ENCODE data around the gene TMEM59L. TPM values are rescaled to one million over a fixed set of nuclear protein-coding genes. Genes with fewer than 3 reads are reported as not detected.

The TMEM59L gene
- total and polyA plus RNA-seq, 4 donors: 0.08 to 0.15 (median 0.08) TPM; not detected in 1

DNA sequence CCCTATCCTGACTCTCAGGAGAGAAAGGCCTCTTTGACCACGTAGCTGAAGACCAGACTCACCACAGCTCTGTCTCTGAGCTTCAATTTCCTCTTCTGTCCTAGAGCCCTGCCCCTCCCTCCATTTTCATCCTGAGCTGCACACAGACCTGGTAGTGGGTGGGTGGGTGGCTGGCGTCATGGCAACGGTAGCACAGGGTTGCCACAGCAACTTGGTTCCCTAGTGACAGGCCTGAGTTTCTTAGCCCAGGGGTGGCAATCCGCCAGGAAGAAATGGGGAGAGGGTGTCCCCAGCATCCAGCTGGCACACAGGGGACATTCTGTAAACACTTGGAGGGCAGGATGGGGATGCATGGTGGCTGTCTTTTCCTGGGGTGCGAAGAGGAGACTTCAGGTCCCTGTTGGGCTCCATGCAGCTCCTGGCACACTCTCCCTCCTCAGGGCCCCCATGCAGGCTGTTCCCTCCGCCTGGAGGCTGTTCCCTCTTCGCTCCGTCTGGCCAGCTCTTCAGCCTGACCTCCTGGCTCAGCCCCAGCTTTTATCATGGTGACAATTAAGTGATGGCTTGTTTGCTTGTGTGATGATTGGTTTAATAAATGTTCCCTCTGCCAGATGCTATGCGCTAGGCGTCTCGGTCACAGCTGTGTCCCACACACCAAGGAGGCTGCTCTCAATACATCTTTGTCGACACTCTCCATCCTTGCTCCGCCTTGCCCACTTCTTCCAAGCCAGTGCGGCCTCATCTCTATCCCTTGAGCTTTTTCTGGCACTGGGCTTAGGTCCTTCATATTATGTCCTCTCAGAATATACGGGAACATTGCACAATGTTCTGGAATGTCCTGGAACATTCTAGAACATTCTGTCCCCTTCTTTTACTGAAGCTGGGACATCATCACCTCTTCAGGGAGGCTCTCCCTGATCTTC lies 16.8 kb downstream of the TMEM59L start:
- TF ChIP-seq, protein P1, sequence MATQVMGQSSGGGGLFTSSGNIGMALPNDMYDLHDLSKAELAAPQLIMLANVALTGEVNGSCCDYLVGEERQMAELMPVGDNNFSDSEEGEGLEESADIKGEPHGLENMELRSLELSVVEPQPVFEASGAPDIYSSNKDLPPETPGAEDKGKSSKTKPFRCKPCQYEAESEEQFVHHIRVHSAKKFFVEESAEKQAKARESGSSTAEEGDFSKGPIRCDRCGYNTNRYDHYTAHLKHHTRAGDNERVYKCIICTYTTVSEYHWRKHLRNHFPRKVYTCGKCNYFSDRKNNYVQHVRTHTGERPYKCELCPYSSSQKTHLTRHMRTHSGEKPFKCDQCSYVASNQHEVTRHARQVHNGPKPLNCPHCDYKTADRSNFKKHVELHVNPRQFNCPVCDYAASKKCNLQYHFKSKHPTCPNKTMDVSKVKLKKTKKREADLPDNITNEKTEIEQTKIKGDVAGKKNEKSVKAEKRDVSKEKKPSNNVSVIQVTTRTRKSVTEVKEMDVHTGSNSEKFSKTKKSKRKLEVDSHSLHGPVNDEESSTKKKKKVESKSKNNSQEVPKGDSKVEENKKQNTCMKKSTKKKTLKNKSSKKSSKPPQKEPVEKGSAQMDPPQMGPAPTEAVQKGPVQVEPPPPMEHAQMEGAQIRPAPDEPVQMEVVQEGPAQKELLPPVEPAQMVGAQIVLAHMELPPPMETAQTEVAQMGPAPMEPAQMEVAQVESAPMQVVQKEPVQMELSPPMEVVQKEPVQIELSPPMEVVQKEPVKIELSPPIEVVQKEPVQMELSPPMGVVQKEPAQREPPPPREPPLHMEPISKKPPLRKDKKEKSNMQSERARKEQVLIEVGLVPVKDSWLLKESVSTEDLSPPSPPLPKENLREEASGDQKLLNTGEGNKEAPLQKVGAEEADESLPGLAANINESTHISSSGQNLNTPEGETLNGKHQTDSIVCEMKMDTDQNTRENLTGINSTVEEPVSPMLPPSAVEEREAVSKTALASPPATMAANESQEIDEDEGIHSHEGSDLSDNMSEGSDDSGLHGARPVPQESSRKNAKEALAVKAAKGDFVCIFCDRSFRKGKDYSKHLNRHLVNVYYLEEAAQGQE (IDR thresholded peaks at IDR 0.05): no peak
- TF ChIP-seq, protein P2, sequence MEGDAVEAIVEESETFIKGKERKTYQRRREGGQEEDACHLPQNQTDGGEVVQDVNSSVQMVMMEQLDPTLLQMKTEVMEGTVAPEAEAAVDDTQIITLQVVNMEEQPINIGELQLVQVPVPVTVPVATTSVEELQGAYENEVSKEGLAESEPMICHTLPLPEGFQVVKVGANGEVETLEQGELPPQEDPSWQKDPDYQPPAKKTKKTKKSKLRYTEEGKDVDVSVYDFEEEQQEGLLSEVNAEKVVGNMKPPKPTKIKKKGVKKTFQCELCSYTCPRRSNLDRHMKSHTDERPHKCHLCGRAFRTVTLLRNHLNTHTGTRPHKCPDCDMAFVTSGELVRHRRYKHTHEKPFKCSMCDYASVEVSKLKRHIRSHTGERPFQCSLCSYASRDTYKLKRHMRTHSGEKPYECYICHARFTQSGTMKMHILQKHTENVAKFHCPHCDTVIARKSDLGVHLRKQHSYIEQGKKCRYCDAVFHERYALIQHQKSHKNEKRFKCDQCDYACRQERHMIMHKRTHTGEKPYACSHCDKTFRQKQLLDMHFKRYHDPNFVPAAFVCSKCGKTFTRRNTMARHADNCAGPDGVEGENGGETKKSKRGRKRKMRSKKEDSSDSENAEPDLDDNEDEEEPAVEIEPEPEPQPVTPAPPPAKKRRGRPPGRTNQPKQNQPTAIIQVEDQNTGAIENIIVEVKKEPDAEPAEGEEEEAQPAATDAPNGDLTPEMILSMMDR (IDR thresholded peaks at IDR 0.05; ENCODE audit: low read depth, low read length, missing input control): no peak
- TF ChIP-seq NR2F2 (IDR thresholded peaks at IDR 0.05) (peak; percentile 57), JUND (IDR thresholded peaks at IDR 0.05) (no peak), YY1 (IDR thresholded peaks at IDR 0.05) (peak; percentile 89), SP1 (IDR thresholded peaks at IDR 0.05) (peak; percentile 73), EGR1 (IDR thresholded peaks at IDR 0.05; ENCODE audit: low read depth in 2 of 2) (no peak)
- TF ChIP-seq, protein P3, sequence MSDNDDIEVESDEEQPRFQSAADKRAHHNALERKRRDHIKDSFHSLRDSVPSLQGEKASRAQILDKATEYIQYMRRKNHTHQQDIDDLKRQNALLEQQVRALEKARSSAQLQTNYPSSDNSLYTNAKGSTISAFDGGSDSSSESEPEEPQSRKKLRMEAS (IDR thresholded peaks at IDR 0.05): no peak
- Histone ChIP-seq H3K4me3 (ENCODE audit: low read depth in 1 of 3, low read length in 3 of 3) (no peak overlapping the region), H3K9me3 (ENCODE audit: control insufficient read depth in 4 of 4, low read length in 3 of 4) (no peaks in the 10 kb centered on the region), H3K27ac (ENCODE audit: low read depth in 1 of 2, low read length in 2 of 2) (no peak overlapping the region), H3K27me3 (ENCODE audit: control insufficient read depth in 4 of 4, insufficient read depth in 4 of 4, low read length in 3 of 4) (no peaks in the 10 kb centered on the region), H3K9ac (ENCODE audit: low read depth in 1 of 2, low read length in 2 of 2) (no peak overlapping the region), H3K36me3 (ENCODE audit: control insufficient read depth in 4 of 4, insufficient read depth in 3 of 4, low read depth in 1 of 4, low read length in 3 of 4) (no peaks in the 10 kb centered on the region), H3K4me1 (ENCODE audit: control insufficient read depth in 4 of 4, insufficient read depth in 4 of 4, low read length in 3 of 4) (no peaks in the 10 kb centered on the region)
- 79% methylated on average over 15 of the region's 15 CpGs for WGBS
- no peak for DNase-seq (ENCODE audit: low spot score)

DNA sequence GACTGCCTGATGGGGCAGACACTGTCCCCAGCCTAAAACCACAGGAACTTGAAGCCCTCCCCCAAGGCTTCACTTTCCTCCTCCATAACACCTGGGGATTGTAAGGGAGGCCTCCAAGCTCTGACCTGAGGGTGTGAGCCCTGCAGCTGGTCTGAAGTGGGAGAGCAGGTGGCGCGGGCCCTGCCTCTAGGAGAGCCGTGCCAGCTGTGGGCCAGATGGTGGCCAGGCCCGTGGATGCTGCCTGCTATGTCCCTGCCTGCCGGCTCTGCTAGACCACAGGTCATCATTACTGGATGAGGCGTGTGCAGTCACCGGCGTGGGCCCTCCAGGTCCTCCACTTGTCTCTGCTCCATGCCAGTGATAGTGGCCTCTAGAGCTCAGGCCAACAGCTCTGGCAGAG lies 20.7 kb downstream of the TMEM59L start:
- H3K36me3 ChIP-seq (ENCODE audit: control insufficient read depth in 4 of 4, insufficient read depth in 3 of 4, low read depth in 1 of 4, low read length in 3 of 4): no peaks in the 10 kb centered on the region
- H3K27ac ChIP-seq (ENCODE audit: low read depth in 1 of 2, low read length in 2 of 2): no peak overlapping the region
- H3K27me3 ChIP-seq (ENCODE audit: control insufficient read depth in 4 of 4, insufficient read depth in 4 of 4, low read length in 3 of 4): no peaks in the 10 kb centered on the region
- no peaks in the 10 kb centered on the region for H3K9me3 ChIP-seq (ENCODE audit: control insufficient read depth in 4 of 4, low read length in 3 of 4)
- TF ChIP-seq, protein P2 (IDR thresholded peaks at IDR 0.05; ENCODE audit: low read depth, low read length, missing input control): no peak
- TF ChIP-seq EGR1 (IDR thresholded peaks at IDR 0.05; ENCODE audit: low read depth in 2 of 2) (no peak), YY1 (IDR thresholded peaks at IDR 0.05) (no peak), RXRA (IDR thresholded peaks at IDR 0.05) (no peak), FOXA2 (IDR thresholded peaks at IDR 0.05) (no peak), RAD21 (IDR thresholded peaks at IDR 0.05) (no peak), SP1 (IDR thresholded peaks at IDR 0.05) (no peak), HNF4G (IDR thresholded peaks at IDR 0.05) (no peak)
- TF ChIP-seq, protein P4, sequence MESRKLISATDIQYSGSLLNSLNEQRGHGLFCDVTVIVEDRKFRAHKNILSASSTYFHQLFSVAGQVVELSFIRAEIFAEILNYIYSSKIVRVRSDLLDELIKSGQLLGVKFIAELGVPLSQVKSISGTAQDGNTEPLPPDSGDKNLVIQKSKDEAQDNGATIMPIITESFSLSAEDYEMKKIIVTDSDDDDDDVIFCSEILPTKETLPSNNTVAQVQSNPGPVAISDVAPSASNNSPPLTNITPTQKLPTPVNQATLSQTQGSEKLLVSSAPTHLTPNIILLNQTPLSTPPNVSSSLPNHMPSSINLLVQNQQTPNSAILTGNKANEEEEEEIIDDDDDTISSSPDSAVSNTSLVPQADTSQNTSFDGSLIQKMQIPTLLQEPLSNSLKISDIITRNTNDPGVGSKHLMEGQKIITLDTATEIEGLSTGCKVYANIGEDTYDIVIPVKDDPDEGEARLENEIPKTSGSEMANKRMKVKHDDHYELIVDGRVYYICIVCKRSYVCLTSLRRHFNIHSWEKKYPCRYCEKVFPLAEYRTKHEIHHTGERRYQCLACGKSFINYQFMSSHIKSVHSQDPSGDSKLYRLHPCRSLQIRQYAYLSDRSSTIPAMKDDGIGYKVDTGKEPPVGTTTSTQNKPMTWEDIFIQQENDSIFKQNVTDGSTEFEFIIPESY (IDR thresholded peaks at IDR 0.05): no peak
- TF ChIP-seq, protein P5, sequence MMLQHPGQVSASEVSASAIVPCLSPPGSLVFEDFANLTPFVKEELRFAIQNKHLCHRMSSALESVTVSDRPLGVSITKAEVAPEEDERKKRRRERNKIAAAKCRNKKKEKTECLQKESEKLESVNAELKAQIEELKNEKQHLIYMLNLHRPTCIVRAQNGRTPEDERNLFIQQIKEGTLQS (IDR thresholded peaks at IDR 0.05): no peak
- TF ChIP-seq, protein P1 (IDR thresholded peaks at IDR 0.05): no peak
- TF ChIP-seq, protein P3 (IDR thresholded peaks at IDR 0.05): no peak
- no peak overlapping the region for H3K4me3 ChIP-seq (ENCODE audit: low read depth in 1 of 3, low read length in 3 of 3)
- no peak overlapping the region for H3K9ac ChIP-seq (ENCODE audit: low read depth in 1 of 2, low read length in 2 of 2)
- no peak for DNase-seq (ENCODE audit: low spot score)
- WGBS: 92% methylated on average over 8 of the region's 8 CpGs
- H3K4me1 ChIP-seq (ENCODE audit: control insufficient read depth in 4 of 4, insufficient read depth in 4 of 4, low read length in 3 of 4): peaks cover 5 to 16% (median 11%) of the 10 kb centered on the region in 4 donors
